HL-60 (cell line): Measurements from ENCODE around the gene USP21.

ENCODE experiments used
- CTCF ChIP-seq: IDR thresholded peaks from one replicate; pipeline ENCODE4 v1.5.1; 2011; ENCODE audit warnings: low read length, control low read depth, inconsistent platforms; ENCODE audit not compliant: insufficient read depth
- POLR2AphosphoS5 ChIP-seq: IDR thresholded peaks from 2 replicates; pipeline ENCODE4 v1.6.1; 2012; ENCODE audit warnings: low read depth
- TF ChIP-seq, protein P1 (sequence below): IDR thresholded peaks from 2 replicates; pipeline ENCODE4 v1.6.1; 2012; ENCODE audit warnings: low read depth; ENCODE audit not compliant: insufficient replicate concordance

GRCh38 chr1:161196521-161197451 is 37.5 kb downstream of the USP21 start:
- TF ChIP-seq, protein P1, sequence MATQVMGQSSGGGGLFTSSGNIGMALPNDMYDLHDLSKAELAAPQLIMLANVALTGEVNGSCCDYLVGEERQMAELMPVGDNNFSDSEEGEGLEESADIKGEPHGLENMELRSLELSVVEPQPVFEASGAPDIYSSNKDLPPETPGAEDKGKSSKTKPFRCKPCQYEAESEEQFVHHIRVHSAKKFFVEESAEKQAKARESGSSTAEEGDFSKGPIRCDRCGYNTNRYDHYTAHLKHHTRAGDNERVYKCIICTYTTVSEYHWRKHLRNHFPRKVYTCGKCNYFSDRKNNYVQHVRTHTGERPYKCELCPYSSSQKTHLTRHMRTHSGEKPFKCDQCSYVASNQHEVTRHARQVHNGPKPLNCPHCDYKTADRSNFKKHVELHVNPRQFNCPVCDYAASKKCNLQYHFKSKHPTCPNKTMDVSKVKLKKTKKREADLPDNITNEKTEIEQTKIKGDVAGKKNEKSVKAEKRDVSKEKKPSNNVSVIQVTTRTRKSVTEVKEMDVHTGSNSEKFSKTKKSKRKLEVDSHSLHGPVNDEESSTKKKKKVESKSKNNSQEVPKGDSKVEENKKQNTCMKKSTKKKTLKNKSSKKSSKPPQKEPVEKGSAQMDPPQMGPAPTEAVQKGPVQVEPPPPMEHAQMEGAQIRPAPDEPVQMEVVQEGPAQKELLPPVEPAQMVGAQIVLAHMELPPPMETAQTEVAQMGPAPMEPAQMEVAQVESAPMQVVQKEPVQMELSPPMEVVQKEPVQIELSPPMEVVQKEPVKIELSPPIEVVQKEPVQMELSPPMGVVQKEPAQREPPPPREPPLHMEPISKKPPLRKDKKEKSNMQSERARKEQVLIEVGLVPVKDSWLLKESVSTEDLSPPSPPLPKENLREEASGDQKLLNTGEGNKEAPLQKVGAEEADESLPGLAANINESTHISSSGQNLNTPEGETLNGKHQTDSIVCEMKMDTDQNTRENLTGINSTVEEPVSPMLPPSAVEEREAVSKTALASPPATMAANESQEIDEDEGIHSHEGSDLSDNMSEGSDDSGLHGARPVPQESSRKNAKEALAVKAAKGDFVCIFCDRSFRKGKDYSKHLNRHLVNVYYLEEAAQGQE: no peak
- TF ChIP-seq CTCF (no peak), POLR2AphosphoS5 (no peak)
